ENCODE data around the gene RIMKLB.
"Not testable (repeated sequence)": the region's sequence is repeated elsewhere in the genome, so short reads cannot be mapped to it uniquely, and the experiment has no call there.

RIMKLB gene

GRCh38 chr12:8766121-8766520 is 68.3 kb downstream of the RIMKLB start:
- DNase-seq; H3K9me3 Mint-ChIP-seq; H3K36me3 Mint-ChIP-seq (ENCODE audit: insufficient read depth); H3K27me3 Mint-ChIP-seq; H3K4me3 Mint-ChIP-seq; H3K4me1 Mint-ChIP-seq (ENCODE audit: low read depth in 2 of 2); ATAC-seq (replicated peaks); H3K27ac Mint-ChIP-seq: not testable (repeated sequence)

GRCh38 chr12:8770499-8770898 is 72.7 kb downstream of the RIMKLB start:
- Mint-ChIP-seq H3K4me3 (no peak overlapping the region), H3K27me3 (no peaks in the 10 kb centered on the region), H3K36me3 (ENCODE audit: insufficient read depth) (peaks cover 10% of the 10 kb centered on the region), H3K27ac (peak overlapping the region in 1 of 2 donors; percentile 2), H3K9me3 (no peaks in the 10 kb centered on the region), H3K4me1 (ENCODE audit: low read depth in 2 of 2) (no peaks in the 10 kb centered on the region)
- no peak for DNase-seq
- no peak for ATAC-seq (replicated peaks)

- H3K27me3 Mint-ChIP-seq = no peaks in the 10 kb centered on the region
- peaks cover 10% of the 10 kb centered on the region for H3K36me3 Mint-ChIP-seq (ENCODE audit: insufficient read depth)
- ATAC-seq (replicated peaks) (no peak), DNase-seq (no peak)
- no peaks in the 10 kb centered on the region for H3K4me1 Mint-ChIP-seq (ENCODE audit: low read depth in 2 of 2)
- no peaks in the 10 kb centered on the region for H3K9me3 Mint-ChIP-seq
- no peak overlapping the region for H3K4me3 Mint-ChIP-seq
- peak overlapping the region in 1 of 2 donors; percentile 2 for H3K27ac Mint-ChIP-seq
These were observed 73.3 kb downstream of the RIMKLB start for GRCh38 chr12:8771072-8771471.

- ATAC-seq (replicated peaks) = no peak
- Mint-ChIP-seq H3K27me3 (no peaks in the 10 kb centered on the region), H3K36me3 (ENCODE audit: insufficient read depth) (peaks cover 10% of the 10 kb centered on the region), H3K4me3 (no peak overlapping the region), H3K27ac (no peak overlapping the region), H3K4me1 (ENCODE audit: low read depth in 2 of 2) (no peaks in the 10 kb centered on the region), H3K9me3 (no peaks in the 10 kb centered on the region)
- no peak for DNase-seq
These were observed 75.7 kb downstream of the RIMKLB start for GRCh38 chr12:8773461-8773860.

GRCh38 chr12:8779281-8779680 is 81.5 kb downstream of the RIMKLB start:
- H3K4me1 Mint-ChIP-seq (ENCODE audit: low read depth in 2 of 2) = no peaks in the 10 kb centered on the region
- H3K27ac Mint-ChIP-seq = no peak overlapping the region
- no peaks in the 10 kb centered on the region for H3K27me3 Mint-ChIP-seq
- no peak for ATAC-seq (replicated peaks)
- H3K36me3 Mint-ChIP-seq (ENCODE audit: insufficient read depth) = no peaks in the 10 kb centered on the region
- DNase-seq = no peak
- H3K9me3 Mint-ChIP-seq = no peaks in the 10 kb centered on the region
- no peak overlapping the region for H3K4me3 Mint-ChIP-seq

- Mint-ChIP-seq H3K4me3 (no peak overlapping the region), H3K27ac (no peak overlapping the region), H3K36me3 (ENCODE audit: insufficient read depth) (no peaks in the 10 kb centered on the region), H3K27me3 (no peaks in the 10 kb centered on the region), H3K9me3 (no peaks in the 10 kb centered on the region), H3K4me1 (ENCODE audit: low read depth in 2 of 2) (no peaks in the 10 kb centered on the region)
- no peak for DNase-seq
- no peak for ATAC-seq (replicated peaks)
These were observed 82.1 kb downstream of the RIMKLB start for GRCh38 chr12:8779862-8780261.

GRCh38 chr12:8780389-8780788 is 82.6 kb downstream of the RIMKLB start:
- Mint-ChIP-seq H3K36me3 (ENCODE audit: insufficient read depth) (no peaks in the 10 kb centered on the region), H3K4me1 (ENCODE audit: low read depth in 2 of 2) (no peaks in the 10 kb centered on the region), H3K27ac (no peak overlapping the region), H3K4me3 (no peak overlapping the region), H3K9me3 (no peaks in the 10 kb centered on the region), H3K27me3 (no peaks in the 10 kb centered on the region)
- DNase-seq (no peak), ATAC-seq (replicated peaks) (no peak)

GRCh38 chr12:8781381-8782127 is 83.8 kb downstream of the RIMKLB start:
- no peaks in the 10 kb centered on the region for H3K27me3 Mint-ChIP-seq
- H3K36me3 Mint-ChIP-seq (ENCODE audit: insufficient read depth) = no peaks in the 10 kb centered on the region
- no peak for ATAC-seq (replicated peaks)
- H3K4me1 Mint-ChIP-seq (ENCODE audit: low read depth in 2 of 2) = no peaks in the 10 kb centered on the region
- H3K27ac Mint-ChIP-seq = peak overlapping the region in 1 of 2 donors; percentile 2
- no peaks in the 10 kb centered on the region for H3K9me3 Mint-ChIP-seq
- no peak overlapping the region for H3K4me3 Mint-ChIP-seq
- DNase-seq = no peak

GRCh38 chr12:8784290-8784888 is 86.6 kb downstream of the RIMKLB start:
- peaks cover 3 to 4% of the 10 kb centered on the region in 2 donors for H3K4me1 Mint-ChIP-seq (ENCODE audit: low read depth in 2 of 2)
- H3K36me3 Mint-ChIP-seq (ENCODE audit: insufficient read depth) = no peaks in the 10 kb centered on the region
- ATAC-seq (replicated peaks) = no peak
- DNase-seq = no peak
- no peak overlapping the region for H3K27ac Mint-ChIP-seq
- no peaks in the 10 kb centered on the region for H3K27me3 Mint-ChIP-seq
- no peak overlapping the region for H3K4me3 Mint-ChIP-seq
- no peaks in the 10 kb centered on the region for H3K9me3 Mint-ChIP-seq

- Mint-ChIP-seq H3K27me3 (no peaks in the 10 kb centered on the region), H3K36me3 (ENCODE audit: insufficient read depth) (no peaks in the 10 kb centered on the region), H3K4me3 (no peak overlapping the region), H3K4me1 (ENCODE audit: low read depth in 2 of 2) (peaks cover 3 to 4% of the 10 kb centered on the region in 2 donors), H3K9me3 (no peaks in the 10 kb centered on the region), H3K27ac (no peak overlapping the region)
- DNase-seq = no peak
- no peak for ATAC-seq (replicated peaks)
These were observed 87.7 kb downstream of the RIMKLB start for GRCh38 chr12:8785499-8785898.

- H3K4me3 Mint-ChIP-seq; H3K27ac Mint-ChIP-seq; DNase-seq; H3K9me3 Mint-ChIP-seq; H3K4me1 Mint-ChIP-seq (ENCODE audit: low read depth in 2 of 2); H3K27me3 Mint-ChIP-seq; H3K36me3 Mint-ChIP-seq (ENCODE audit: insufficient read depth); ATAC-seq (replicated peaks): not testable (repeated sequence)
These were observed 89.4 kb downstream of the RIMKLB start for GRCh38 chr12:8787206-8787605.

GRCh38 chr12:8788706-8789105 is 90.9 kb downstream of the RIMKLB start:
- ATAC-seq (replicated peaks); H3K36me3 Mint-ChIP-seq (ENCODE audit: insufficient read depth); H3K27ac Mint-ChIP-seq; H3K4me1 Mint-ChIP-seq (ENCODE audit: low read depth in 2 of 2); H3K9me3 Mint-ChIP-seq; H3K27me3 Mint-ChIP-seq; DNase-seq: not testable (repeated sequence)
- H3K4me3 Mint-ChIP-seq = peak overlapping the region; percentile 66 to 81

- not testable (repeated sequence) for DNase-seq; H3K27ac Mint-ChIP-seq; H3K27me3 Mint-ChIP-seq; ATAC-seq (replicated peaks); H3K36me3 Mint-ChIP-seq (ENCODE audit: insufficient read depth); H3K4me1 Mint-ChIP-seq (ENCODE audit: low read depth in 2 of 2); H3K9me3 Mint-ChIP-seq
- peak overlapping the region; percentile 66 to 81 for H3K4me3 Mint-ChIP-seq
These were observed 91.7 kb downstream of the RIMKLB start for GRCh38 chr12:8789341-8790013.

GRCh38 chr12:8793226-8793625 is 95.4 kb downstream of the RIMKLB start:
- DNase-seq; H3K4me3 Mint-ChIP-seq; H3K27me3 Mint-ChIP-seq; H3K27ac Mint-ChIP-seq; ATAC-seq (replicated peaks); H3K36me3 Mint-ChIP-seq (ENCODE audit: insufficient read depth); H3K4me1 Mint-ChIP-seq (ENCODE audit: low read depth in 2 of 2); H3K9me3 Mint-ChIP-seq: not testable (repeated sequence)
